Measurements from ENCODE around the gene ZNF526. TPM values are rescaled to one million over a fixed set of nuclear protein-coding genes. Genes with fewer than 3 reads are reported as not detected.
A peak's percentile ranks its signal among the peaks of the same experiment; 100 is the strongest.

The ZNF526 gene
- total and polyA plus RNA-seq, 2 donors (not counting 1 experiment from before 2014, with no cell fraction given), result 4.9 to 21.3 TPM

- Histone ChIP-seq H3K36me3 (replicated peaks in 1 of 2; ENCODE audit: control extremely low read depth in 1 of 2, control insufficient read depth in 1 of 2, extremely low read depth in 1 of 2, insufficient read depth in 2 of 2, low read length in 1 of 2) (peaks cover 2 to 15% of the 10 kb centered on the region in 2 experiments), H3K9me3 (ENCODE audit: control extremely low read depth in 1 of 3, control insufficient read depth in 2 of 3, insufficient read depth in 1 of 3, low read length in 2 of 3) (peaks cover 0 to 4% (median 0%) of the 10 kb centered on the region in 3 donors), H3K9ac (ENCODE audit: low read length) (no peak overlapping the region), H3K79me2 (ENCODE audit: control insufficient read depth, insufficient read depth, low read length) (peaks cover 19% of the 10 kb centered on the region), H3K4me3 (ENCODE audit: control extremely low read depth in 1 of 5, extremely low read depth in 1 of 5, insufficient read depth in 1 of 5, low read depth in 2 of 5, low read length in 4 of 5) (no peak overlapping the region), H3K27me3 (replicated peaks in 1 of 4; ENCODE audit: control extremely low read depth in 1 of 4, control insufficient read depth in 3 of 4, insufficient read depth in 4 of 4, low read length in 3 of 4) (no peaks in the 10 kb centered on the region), H3K4me1 (ENCODE audit: control insufficient read depth in 2 of 2, insufficient read depth in 2 of 2, low read length in 2 of 2) (peaks cover 27 to 44% of the 10 kb centered on the region in 2 donors), H4K20me1 (ENCODE audit: control insufficient read depth, insufficient read depth, low read length, poor library complexity, severe bottlenecking) (peaks cover 22% of the 10 kb centered on the region), H3K27ac (ENCODE audit: low read length in 2 of 2) (no peak overlapping the region), H3K4me2 (replicated peaks; ENCODE audit: low read depth, low read length, poor library complexity, severe bottlenecking) (no peak overlapping the region), H2AFZ (ENCODE audit: insufficient read depth, low read depth, low read length, poor library complexity, severe bottlenecking) (no peak overlapping the region)
- CTCF ChIA-PET, result interaction anchor here (8.9 kb wide), 1 partner anchor 31 kb away, joined by 89 read pairs; no protein-coding TSS in a partner anchor
- Mint-ChIP-seq H3K4me1 (peaks cover 42% of the 10 kb centered on the region), H3K27me3 (no peaks in the 10 kb centered on the region), H3K27ac (no peak overlapping the region), H3K9me3 (ENCODE audit: insufficient read depth) (no peaks in the 10 kb centered on the region), H3K4me3 (no peak overlapping the region)
- TF ChIP-seq EZH2 (IDR thresholded peaks at IDR 0.05; ENCODE audit: borderline replicate concordance, insufficient read depth, low read depth, low read length, poor library complexity, severe bottlenecking), result no peak
- WGBS (ENCODE audit: insufficient coverage), result 97% methylated on average over 39 of the region's 41 CpGs
- DNase-seq (no peak), ATAC-seq (ENCODE audit: low read depth) (no peak)
- POLR2A ChIA-PET, result interaction anchor here (0.8 kb wide), 1 partner anchor 16 kb away, joined by 6 read pairs; no protein-coding TSS in a partner anchor
- intact Hi-C loops (cut with micrococcal nuclease), result no loop called here
Measured at GRCh38 chr19:42248270-42249148, 28.4 kb downstream of the ZNF526 start.

- Histone ChIP-seq H3K36me3 (replicated peaks in 1 of 2; ENCODE audit: control extremely low read depth in 1 of 2, control insufficient read depth in 1 of 2, extremely low read depth in 1 of 2, insufficient read depth in 2 of 2, low read length in 1 of 2) (peaks cover 2 to 15% of the 10 kb centered on the region in 2 experiments), H3K27me3 (replicated peaks in 1 of 4; ENCODE audit: control extremely low read depth in 1 of 4, control insufficient read depth in 3 of 4, insufficient read depth in 4 of 4, low read length in 3 of 4) (no peaks in the 10 kb centered on the region), H3K27ac (ENCODE audit: low read length in 2 of 2) (no peak overlapping the region), H2AFZ (ENCODE audit: insufficient read depth, low read depth, low read length, poor library complexity, severe bottlenecking) (no peak overlapping the region), H3K4me2 (replicated peaks; ENCODE audit: low read depth, low read length, poor library complexity, severe bottlenecking) (no peak overlapping the region), H3K9me3 (ENCODE audit: control extremely low read depth in 1 of 3, control insufficient read depth in 2 of 3, insufficient read depth in 1 of 3, low read length in 2 of 3) (peaks cover 0 to 4% (median 0%) of the 10 kb centered on the region in 3 donors), H4K20me1 (ENCODE audit: control insufficient read depth, insufficient read depth, low read length, poor library complexity, severe bottlenecking) (peaks cover 22% of the 10 kb centered on the region), H3K79me2 (ENCODE audit: control insufficient read depth, insufficient read depth, low read length) (peaks cover 24% of the 10 kb centered on the region), H3K4me3 (ENCODE audit: control extremely low read depth in 1 of 5, extremely low read depth in 1 of 5, insufficient read depth in 1 of 5, low read depth in 2 of 5, low read length in 4 of 5) (no peak overlapping the region), H3K4me1 (ENCODE audit: control insufficient read depth in 2 of 2, insufficient read depth in 2 of 2, low read length in 2 of 2) (peaks cover 21 to 37% of the 10 kb centered on the region in 2 donors), H3K9ac (ENCODE audit: low read length) (no peak overlapping the region)
- 93% methylated on average over 29 of the region's 36 CpGs for WGBS (ENCODE audit: insufficient coverage)
- POLR2A ChIA-PET, result no interaction called here
- DNase-seq, result peak; percentile 35
- Mint-ChIP-seq H3K27ac (no peak overlapping the region), H3K9me3 (ENCODE audit: insufficient read depth) (no peaks in the 10 kb centered on the region), H3K4me3 (no peak overlapping the region), H3K27me3 (no peaks in the 10 kb centered on the region), H3K4me1 (peaks cover 39% of the 10 kb centered on the region)
- no peak for ATAC-seq (ENCODE audit: low read depth)
- intact Hi-C loops (cut with micrococcal nuclease), result no loop called here
- CTCF ChIA-PET, result interaction anchor here (1.0 to 8.9 kb wide), 2 partner anchors 9 to 31 kb away, joined by 3 to 89 read pairs; no protein-coding TSS in a partner anchor
- TF ChIP-seq CTCF (IDR thresholded peaks at IDR 0.05) (no peak), EZH2 (IDR thresholded peaks at IDR 0.05; ENCODE audit: borderline replicate concordance, insufficient read depth, low read depth, low read length, poor library complexity, severe bottlenecking) (no peak)
Measured at GRCh38 chr19:42249149-42249750, 29.1 kb downstream of the ZNF526 start.

Measured in B cell (primary cell).